Motor neuron (in vitro differentiated cells): ENCODE results near the gene GRID2. TPM values are rescaled to one million over a fixed set of nuclear protein-coding genes. Genes with fewer than 3 reads are reported as not detected.
A peak's percentile ranks its signal among the peaks of the same experiment; 100 is the strongest.

Experiments
- ATAC-seq, 8 experiments: fragments of 200-7000 bp; cut with Tn5 transposase; replicated peaks in 6 of 8; 2 replicates each; pipeline ENCODE4 v1.8.0; 2021; ENCODE audit warnings: mild to moderate bottlenecking in 8 of 8, moderate library complexity in 8 of 8
- H3K27ac ChIP-seq, 2 donors: fragments of 250-450 bp; sonication (Bioruptor Pico); 2 replicates each; pipeline ENCODE4 v1.9.0; 2021; ENCODE audit warnings: antibody characterized with exemption in 2 of 2, mild to moderate bottlenecking in 2 of 2, moderate library complexity in 1 of 2
- H3K4me1 ChIP-seq, 2 donors: fragments of 250-450 bp; sonication (Bioruptor Pico); replicated peaks in 1 of 2; 2 replicates each; pipeline ENCODE4 v1.6.1; 2021; ENCODE audit warnings: antibody characterized with exemption in 2 of 2, mild to moderate bottlenecking in 2 of 2, moderate library complexity in 1 of 2
- H3K4me3 ChIP-seq, 5 donors: fragments of 250-450 bp; sonication (Bioruptor Pico); 2 replicates each; pipeline ENCODE4 v1.9.0; 2021; ENCODE audit warnings: antibody characterized with exemption in 5 of 5, mild to moderate bottlenecking in 5 of 5, moderate library complexity in 4 of 5
- whole genome bisulfite sequencing, 10 experiments: fragments of 450-650 bp; shearing (Covaris generic); methylation state at CpG; one replicate each; pipeline ENCODE4 v1.0.0; 2022; 5-methylcytosine and 5-hydroxymethylcytosine counted together
- in situ Hi-C, 9 experiments: fragments of 400-800 bp; cut with MboI; loops; one replicate each; pipeline ENCODE4 v1.15.0; 2021; ENCODE audit warnings: low sequenced_read_pairs in 9 of 9, low pct_unique_long_range_greater_than_20kb in 2 of 9; ENCODE audit not compliant: unreplicated experiment in 9 of 9
- total RNA-seq, 8 experiments: library from RNA; unstranded; fragments of 300-600 nt; gene quantifications; 2 replicates each; pipeline versions ENCODE4 v1.2.3 to v1.2.4, GENCODE V29; 2022

Gene GRID2
- total RNA-seq, 8 experiments from 2014 or later: 0.15 to 11.7 (median 3.8) TPM

- no peak for ATAC-seq
- Histone ChIP-seq H3K4me3 (no peak overlapping the region), H3K27ac (no peak overlapping the region), H3K4me1 (no peaks in the 10 kb centered on the region)
- in situ Hi-C loops: no loop called here
- 86 to 100% (median 96%) methylated on average over 2 of the region's 2 CpGs; no CpG with 5 or more reads in 4 of the 10 experiments for whole genome bisulfite sequencing, 10 experiments
Measured at GRCh38 chr4:93061826-93062225, 758.1 kb downstream of the GRID2 start.

GRCh38 chr4:93063325-93063724, 759.6 kb downstream of the GRID2 start:
- no peak overlapping the region for H3K4me3 ChIP-seq
- H3K27ac ChIP-seq: no peak overlapping the region
- ATAC-seq: no peak
- in situ Hi-C loops: no loop called here
- no peaks in the 10 kb centered on the region for H3K4me1 ChIP-seq

GRCh38 chr4:93065790-93066189, 762.0 kb downstream of the GRID2 start:
- ATAC-seq: peak in 1 of 8 experiments; percentile 32
- WGBS, 10 experiments: 17 to 100% (median 70%) methylated on average over 1 to 2 of the region's 2 CpGs; no CpG with 5 or more reads in 2 of the 10 experiments
- Histone ChIP-seq H3K4me1 (peaks cover 0 to 11% of the 10 kb centered on the region in 2 donors), H3K27ac (no peak overlapping the region), H3K4me3 (no peak overlapping the region)
- in situ Hi-C loops: no loop called here

GRCh38 chr4:93066749-93067148, 763.0 kb downstream of the GRID2 start:
- H3K4me3 ChIP-seq: no peak overlapping the region
- peaks cover 0 to 11% of the 10 kb centered on the region in 2 donors for H3K4me1 ChIP-seq
- H3K27ac ChIP-seq: no peak overlapping the region
- WGBS, 10 experiments: 0 to 100% (median 100%) methylated on average over 1 of the region's 1 CpG; no CpG with 5 or more reads in 2 of the 10 experiments
- ATAC-seq: peak in 1 of 8 experiments; percentile 66
- in situ Hi-C loops: no loop called here

- in situ Hi-C loops: no loop called here
- H3K27ac ChIP-seq: no peak overlapping the region
- no peak overlapping the region for H3K4me3 ChIP-seq
- H3K4me1 ChIP-seq: peaks cover 0 to 11% of the 10 kb centered on the region in 2 donors
- ATAC-seq: no peak
Measured at GRCh38 chr4:93072292-93072691, 768.5 kb downstream of the GRID2 start.

- peaks cover 4 to 6% of the 10 kb centered on the region in 2 donors for H3K4me1 ChIP-seq
- no peak overlapping the region for H3K4me3 ChIP-seq
- in situ Hi-C loops: no loop called here
- WGBS, 10 experiments: 30 to 90% (median 83%) methylated on average over 1 to 2 of the region's 2 CpGs; no CpG with 5 or more reads in 3 of the 10 experiments
- no peak overlapping the region for H3K27ac ChIP-seq
- no peak for ATAC-seq
Measured at GRCh38 chr4:93080316-93080715, 776.5 kb downstream of the GRID2 start.

GRCh38 chr4:93084599-93085305, 781.0 kb downstream of the GRID2 start:
- Histone ChIP-seq H3K27ac (no peak overlapping the region), H3K4me3 (no peak overlapping the region), H3K4me1 (peaks cover 4 to 6% of the 10 kb centered on the region in 2 donors)
- 29 to 100% (median 78%) methylated on average over 2 to 9 of the region's 10 CpGs; no CpG with 5 or more reads in 2 of the 10 experiments for WGBS, 10 experiments
- ATAC-seq: no peak
- in situ Hi-C loops: no loop called here

GRCh38 chr4:93086356-93086755, 782.6 kb downstream of the GRID2 start:
- Histone ChIP-seq H3K4me1 (peaks cover 4 to 6% of the 10 kb centered on the region in 2 donors), H3K4me3 (no peak overlapping the region), H3K27ac (no peak overlapping the region)
- 7 to 79% (median 55%) methylated on average over 2 to 4 of the region's 4 CpGs; no CpG with 5 or more reads in 1 of the 10 experiments for WGBS, 10 experiments
- no peak for ATAC-seq
- in situ Hi-C loops: no loop called here

GRCh38 chr4:93092765-93093164, 789.0 kb downstream of the GRID2 start:
- Histone ChIP-seq H3K4me1 (no peaks in the 10 kb centered on the region), H3K4me3 (no peak overlapping the region), H3K27ac (no peak overlapping the region)
- ATAC-seq: no peak
- in situ Hi-C loops: no loop called here
- 0 to 100% (median 100%) methylated on average over 1 of the region's 2 CpGs; no CpG with 5 or more reads in 5 of the 10 experiments for WGBS, 10 experiments

GRCh38 chr4:93103042-93103441, 799.3 kb downstream of the GRID2 start:
- Histone ChIP-seq H3K4me1 (no peaks in the 10 kb centered on the region), H3K4me3 (no peak overlapping the region), H3K27ac (no peak overlapping the region)
- 47 to 100% (median 75%) methylated on average over 2 to 7 of the region's 7 CpGs; no CpG with 5 or more reads in 1 of the 10 experiments for WGBS, 10 experiments
- in situ Hi-C loops: no loop called here
- ATAC-seq: no peak

- peak in 4 of 8 experiments; percentile 30 to 88 (median 74) for ATAC-seq
- 0 to 100% (median 50%) methylated on average over 1 of the region's 1 CpG; no CpG with 5 or more reads in 2 of the 10 experiments for WGBS, 10 experiments
- Histone ChIP-seq H3K4me1 (no peaks in the 10 kb centered on the region), H3K4me3 (no peak overlapping the region), H3K27ac (no peak overlapping the region)
- in situ Hi-C loops: no loop called here
Measured at GRCh38 chr4:93116624-93117023, 812.9 kb downstream of the GRID2 start.

- Histone ChIP-seq H3K4me3 (no peak overlapping the region), H3K27ac (no peak overlapping the region), H3K4me1 (no peaks in the 10 kb centered on the region)
- ATAC-seq: no peak
- WGBS, 10 experiments: 29 to 100% (median 86%) methylated on average over 1 to 2 of the region's 2 CpGs; no CpG with 5 or more reads in 2 of the 10 experiments
- in situ Hi-C loops: no loop called here
Measured at GRCh38 chr4:93127489-93127888, 823.7 kb downstream of the GRID2 start.

- no peak overlapping the region for H3K4me3 ChIP-seq
- 17 to 79% (median 45%) methylated on average over 2 to 6 of the region's 6 CpGs; no CpG with 5 or more reads in 1 of the 10 experiments for WGBS, 10 experiments
- no peaks in the 10 kb centered on the region for H3K4me1 ChIP-seq
- ATAC-seq: no peak
- in situ Hi-C loops: no loop called here
- H3K27ac ChIP-seq: no peak overlapping the region
Measured at GRCh38 chr4:93132631-93133030, 828.9 kb downstream of the GRID2 start.

- H3K4me1 ChIP-seq: no peaks in the 10 kb centered on the region
- in situ Hi-C loops: no loop called here
- ATAC-seq: no peak
- no peak overlapping the region for H3K4me3 ChIP-seq
- no peak overlapping the region for H3K27ac ChIP-seq
Measured at GRCh38 chr4:93139118-93139517, 835.4 kb downstream of the GRID2 start.
